Activated T-helper 9 cell treated with anti-CD3 and anti-CD28 coated beads, Interleukin-2, amount 50 U/mL, for 16 hours (primary cell): ENCODE measurements around the gene TEX2.

Experiments
- DNase-seq: peaks from one replicate; pipeline ENCODE4 v3.0.0-alpha.2; 2020; ENCODE audit warnings: low read depth

TEX2 gene

DNA sequence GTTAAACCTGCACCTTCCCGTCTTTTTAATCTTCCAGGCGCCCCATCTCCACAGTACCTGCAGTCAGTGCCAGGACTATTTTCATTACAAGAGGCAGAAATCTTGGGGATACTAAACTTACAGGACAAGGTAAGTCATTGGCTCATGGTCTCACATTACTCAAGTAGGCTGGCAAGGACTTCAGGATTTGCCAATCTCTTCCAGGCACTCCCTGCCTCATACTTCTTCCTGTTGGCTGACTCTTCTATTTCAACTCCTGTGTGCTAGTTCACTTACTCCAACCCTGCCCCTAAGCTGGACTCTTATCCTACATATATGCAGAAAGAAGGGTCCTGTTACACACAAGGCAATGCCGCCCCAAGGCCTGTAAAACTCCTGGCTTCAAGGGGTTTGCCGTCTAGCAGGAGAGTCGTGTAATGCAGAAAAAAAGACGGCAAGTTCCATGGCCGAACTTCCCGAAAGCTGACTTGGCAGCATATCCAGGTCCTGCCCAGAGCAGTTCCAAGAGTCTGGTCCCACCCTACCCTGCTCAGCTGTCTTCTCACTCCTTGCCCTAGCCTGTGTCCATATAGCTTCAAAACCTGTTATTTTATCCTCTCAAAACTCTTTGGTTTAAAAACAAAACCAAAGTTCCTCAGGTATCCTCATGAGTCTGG lies 147.9 kb downstream of the TEX2 start:
- no peak for DNase-seq

DNA sequence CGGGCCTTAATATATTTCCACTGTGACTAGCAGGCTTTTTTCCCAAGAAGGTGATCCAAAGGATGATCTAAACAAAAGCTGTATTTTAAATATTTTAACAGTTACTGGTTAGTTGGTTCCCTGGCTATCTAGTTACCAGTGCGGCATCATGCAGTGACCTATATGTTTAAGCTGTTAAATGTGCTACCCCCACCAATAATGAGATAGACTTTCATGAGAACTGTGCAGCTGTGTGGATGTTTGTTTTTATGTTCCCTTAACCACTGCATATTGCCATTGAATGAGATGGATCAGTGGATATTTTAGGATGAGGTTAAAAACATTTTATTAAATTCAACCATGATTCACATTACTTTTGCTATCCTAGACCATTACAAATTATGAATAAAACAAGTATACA lies 150.1 kb downstream of the TEX2 start:
- DNase-seq = no peak

DNA sequence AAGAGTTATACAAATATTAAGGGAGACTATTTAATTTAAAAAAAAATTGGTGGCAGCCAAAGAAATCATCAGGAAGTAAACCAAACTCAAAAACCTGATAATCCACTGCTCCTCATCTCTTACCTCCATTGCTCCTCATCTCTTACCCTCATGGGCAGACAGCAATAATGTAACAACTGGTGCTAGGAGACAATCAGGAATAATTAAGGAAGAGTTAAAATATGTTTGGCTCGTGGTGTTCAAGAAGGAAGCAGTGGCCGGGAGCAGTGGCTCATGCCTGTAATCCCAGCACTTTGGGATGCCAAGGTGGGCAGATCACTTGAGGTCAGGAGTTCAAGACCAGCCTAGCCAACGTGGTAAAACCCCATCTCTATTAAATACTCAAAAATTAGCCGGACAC lies 151.2 kb downstream of the TEX2 start:
- DNase-seq = no peak

DNA sequence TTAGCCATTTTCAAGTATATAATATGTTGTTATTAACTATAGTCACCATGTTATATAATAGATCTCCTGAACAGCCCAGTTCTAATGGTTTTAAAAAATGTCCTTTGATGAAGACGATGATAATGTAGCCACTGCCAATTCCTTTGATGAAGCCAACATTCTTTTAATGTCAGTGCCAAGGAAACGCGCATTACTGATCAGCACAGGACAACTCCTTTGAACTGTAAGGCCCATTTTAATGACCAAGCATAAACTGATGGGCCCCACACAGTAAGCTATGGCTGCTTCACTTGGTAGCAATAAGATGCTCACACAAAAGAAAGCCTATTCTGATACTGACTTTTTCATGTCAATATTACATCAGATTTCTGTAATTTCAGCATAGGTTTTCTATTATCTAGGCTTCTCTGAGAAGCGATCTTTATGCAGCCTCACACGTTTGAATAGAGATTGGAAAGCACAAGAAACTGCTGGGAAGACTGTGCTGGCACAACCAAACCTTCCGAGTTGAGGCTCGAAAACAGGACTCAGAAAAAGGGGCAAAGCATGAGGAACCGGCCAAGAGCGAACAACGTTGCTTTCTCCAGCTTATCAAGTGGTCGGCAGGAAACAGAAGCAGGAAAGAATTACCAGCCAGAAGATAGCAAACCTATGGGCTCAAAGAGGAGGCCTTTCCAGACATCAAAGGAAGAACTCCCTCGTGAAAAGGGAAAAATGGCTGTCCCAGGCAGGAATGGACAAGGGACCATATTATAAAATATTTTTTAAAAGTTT lies 152.5 kb downstream of the TEX2 start:
- DNase-seq = no peak

DNA sequence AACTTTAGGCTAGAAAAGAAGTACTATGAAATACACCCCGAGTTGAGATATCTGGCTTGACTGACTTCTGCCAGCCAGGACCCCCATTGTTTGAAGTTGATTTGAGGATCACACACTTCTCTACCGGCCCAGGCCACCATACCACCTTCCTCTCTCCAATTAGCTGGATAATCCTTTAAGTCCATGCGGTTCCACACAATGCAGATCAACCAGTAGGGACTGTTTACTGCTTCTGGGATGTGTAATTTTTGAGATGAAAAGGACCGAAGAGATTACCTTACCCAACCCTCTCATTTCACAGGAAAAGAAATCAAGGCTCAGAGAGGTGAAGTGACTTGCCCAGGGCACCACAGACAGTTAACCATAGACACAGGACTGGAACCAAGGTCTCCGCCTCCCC lies 153.7 kb downstream of the TEX2 start:
- DNase-seq = no peak

DNA sequence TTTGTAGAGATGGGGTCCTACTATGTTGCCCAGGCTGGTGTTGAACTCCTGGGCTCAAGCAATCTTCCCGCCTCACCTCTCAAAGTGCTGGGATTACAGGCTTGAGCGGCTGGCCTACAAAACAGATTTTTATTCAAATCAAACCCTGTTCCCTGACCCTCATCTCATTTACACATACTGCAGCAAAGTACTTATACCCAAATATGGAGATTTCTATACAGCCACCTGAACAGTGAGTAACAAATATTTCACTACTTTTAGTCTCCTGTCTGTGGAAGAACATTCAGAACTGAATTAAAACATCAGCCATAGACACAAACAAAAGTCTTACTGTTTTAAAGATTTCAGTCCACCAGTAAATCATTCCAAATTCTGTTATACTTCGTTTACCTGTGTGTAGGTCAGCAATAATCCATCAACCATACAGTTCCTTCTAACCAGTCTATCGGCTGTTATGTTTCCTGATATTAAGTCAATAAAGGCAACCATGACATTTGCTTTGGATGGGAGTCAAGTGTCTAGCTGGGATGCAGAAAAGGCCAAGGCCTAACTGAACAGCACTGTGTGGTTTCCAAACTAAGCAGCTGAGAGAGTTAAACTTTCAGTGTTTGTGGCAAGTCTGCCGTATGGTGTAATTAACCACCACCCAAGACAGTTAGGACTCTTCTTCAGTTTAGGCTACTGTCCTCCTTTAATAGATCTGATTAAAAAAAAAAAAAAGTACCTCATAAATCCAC lies 155.4 kb downstream of the TEX2 start:
- DNase-seq = no peak

DNA sequence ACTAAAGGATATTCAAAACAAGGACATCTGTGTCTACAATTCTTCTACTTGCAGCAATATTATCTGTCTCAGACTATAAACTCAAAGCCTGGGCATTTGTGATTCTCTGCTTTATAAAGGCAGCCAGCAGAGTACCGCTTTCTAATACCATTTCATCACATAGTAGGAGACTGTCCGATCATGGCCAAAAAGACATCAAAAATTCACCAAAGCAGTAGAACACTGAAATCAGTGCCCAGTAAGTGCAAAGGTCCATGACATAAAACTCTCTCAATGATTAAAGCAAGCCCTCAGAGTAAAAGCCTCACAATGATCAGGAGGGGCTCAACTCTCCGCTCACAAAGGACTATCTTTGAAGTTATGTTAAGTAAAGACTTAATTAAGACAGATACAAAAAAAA lies 156.1 kb downstream of the TEX2 start:
- DNase-seq = no peak

DNA sequence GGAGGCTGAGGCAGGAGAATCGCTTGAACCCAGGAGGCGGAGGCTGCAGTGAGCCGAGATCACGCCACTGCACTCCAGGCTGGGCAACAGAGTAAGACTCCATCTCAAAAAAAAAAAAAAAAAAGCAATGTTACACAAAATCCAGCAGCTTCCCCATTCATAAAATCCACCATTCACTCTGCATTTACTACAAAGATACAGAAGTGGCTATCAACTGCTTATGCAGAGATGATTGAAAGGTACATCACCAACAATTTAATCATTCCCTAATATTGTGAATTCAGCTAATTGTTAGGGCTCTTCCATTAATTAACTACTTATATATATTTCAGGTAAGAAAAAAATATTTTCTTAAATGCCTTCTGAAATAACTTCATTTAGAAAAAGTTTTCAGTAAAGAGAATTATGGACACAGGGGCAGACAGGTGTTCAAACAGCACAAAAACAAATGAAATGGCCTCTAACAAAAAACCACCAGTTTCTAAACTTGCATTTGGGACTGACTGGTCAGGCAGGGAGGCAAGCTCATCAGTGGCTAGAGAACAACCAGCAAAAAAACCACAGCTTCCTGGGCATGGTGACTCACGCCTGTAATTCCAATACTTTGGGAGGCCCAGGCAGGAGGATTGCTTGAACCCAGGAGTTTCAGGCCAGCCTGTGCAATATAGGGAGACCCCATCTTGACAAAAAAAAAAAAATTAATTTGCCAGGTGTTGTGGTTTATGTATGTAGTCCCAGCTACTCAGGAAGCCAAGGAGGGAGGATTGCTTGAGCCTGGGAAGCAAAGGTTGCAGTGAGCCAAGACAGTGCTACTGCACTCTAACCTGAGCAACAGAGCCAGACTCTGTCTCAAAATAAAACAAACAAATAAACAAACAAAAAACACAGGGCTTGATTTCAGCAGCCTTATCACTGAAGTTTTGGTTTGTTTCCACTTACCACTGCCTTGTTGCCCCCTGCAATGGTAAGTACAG lies 159.4 kb downstream of the TEX2 start:
- DNase-seq = no peak

DNA sequence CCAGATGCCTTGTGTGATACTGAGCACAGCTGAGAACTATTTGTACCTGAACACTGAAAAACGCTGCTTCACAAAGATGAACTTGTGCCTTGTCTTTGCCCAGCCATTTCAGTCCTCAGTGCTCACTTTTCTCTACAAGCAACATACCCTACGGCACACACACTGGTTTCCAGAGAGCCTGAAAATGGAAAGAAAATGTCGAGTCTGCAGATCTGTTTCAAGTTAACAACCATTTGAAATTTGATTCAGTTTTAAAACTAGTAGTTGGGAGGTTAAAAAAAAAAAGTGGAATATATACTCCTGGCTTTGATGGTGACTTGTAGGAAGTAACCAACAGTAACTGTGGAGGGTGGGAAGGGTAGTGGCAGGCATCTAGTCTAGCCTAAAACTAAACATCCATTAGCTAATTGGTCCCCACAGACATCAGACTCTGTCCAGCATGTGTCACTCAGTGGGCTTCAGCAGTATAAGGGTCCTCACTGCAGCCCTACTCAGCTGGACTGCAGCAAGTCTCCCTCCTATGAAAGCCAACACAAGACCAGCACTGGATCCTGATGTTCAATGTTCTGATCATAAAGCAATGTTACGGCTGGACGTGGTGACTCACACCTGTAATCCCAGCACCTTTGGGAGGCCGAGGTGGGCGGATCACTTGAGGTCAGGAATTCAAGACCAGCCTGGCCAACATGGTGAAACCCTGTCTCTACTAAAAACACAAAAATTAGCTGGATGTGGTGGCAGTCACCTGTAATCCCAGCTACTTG lies 160.3 kb downstream of the TEX2 start:
- DNase-seq = no peak

DNA sequence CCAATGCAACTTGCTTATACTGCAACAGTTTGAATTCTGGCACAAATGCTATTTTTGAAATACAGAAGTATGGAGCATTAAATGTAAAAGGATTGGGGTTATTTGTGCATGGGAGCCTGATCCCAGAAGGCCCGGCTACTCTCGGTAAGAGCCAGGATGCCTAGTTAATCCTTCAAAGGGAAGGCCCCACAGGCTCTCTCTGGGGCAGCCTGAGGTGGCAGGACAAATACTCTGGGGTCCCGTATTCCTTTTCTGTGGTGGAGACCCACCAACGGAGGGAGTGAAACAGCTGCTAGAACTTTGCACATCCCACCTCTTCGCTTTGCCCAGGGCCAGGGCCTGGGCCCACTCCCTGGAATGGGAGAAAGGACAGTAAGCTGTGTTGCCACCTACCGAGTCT lies 163.5 kb downstream of the TEX2 start:
- DNase-seq = no peak
